DMS79 treated with DMSO at 0.1 percent for 48 hours (cell line): Measurements from ENCODE around the gene RAB15.

Experiments
- DNase-seq: peaks from one replicate; lab custom pipeline; 2025; lab: John Stamatoyannopoulos, UW

RAB15 gene

DNA sequence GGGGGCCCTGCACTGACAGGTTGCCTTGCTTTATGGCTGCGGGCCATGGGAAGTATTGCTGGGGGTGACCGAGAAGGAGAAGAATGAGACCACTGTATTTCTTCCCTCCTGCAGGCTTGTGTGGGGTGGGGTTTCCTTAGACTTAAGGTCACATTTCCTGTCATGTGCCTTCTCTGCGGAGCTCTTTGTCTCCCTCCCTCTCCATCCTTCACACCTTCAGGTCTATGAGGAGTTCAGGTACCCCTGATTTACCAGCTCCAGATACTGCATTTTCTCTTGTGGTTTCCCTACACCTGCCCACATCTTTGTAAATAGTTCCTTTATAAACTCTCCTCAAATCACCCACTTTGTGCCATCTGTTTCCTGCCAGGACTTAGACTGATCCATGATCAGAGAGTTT, 18.2 kb upstream of the RAB15 start:
- DNase-seq: no peak

DNA sequence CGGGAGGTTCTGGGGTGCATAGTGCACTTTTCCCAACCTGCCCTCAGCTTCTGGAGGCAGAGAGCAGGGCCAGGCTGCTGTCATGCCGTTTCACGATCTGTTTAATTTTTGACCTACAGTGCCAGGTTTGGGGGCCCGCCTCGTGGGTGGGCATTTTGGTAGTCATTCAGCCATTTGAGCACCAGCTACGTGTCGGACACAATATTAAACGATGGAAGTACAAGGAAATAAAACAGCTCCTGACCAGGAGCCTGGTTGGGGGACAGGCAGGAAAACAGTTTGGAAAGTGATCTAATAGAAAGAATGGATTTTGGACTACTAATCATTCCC, 15.3 kb upstream of the RAB15 start:
- peak; percentile 78 for DNase-seq

GRCh38 chr14:64986648-64987437, 14.7 kb upstream of the RAB15 start, which contains the start of gene FNTB:
TSS of gene FNTB (plus strand) at chr14:64986895. CDS start at chr14:64986954, 59 bp downstream.
- DNase-seq: peak; percentile 100

DNA sequence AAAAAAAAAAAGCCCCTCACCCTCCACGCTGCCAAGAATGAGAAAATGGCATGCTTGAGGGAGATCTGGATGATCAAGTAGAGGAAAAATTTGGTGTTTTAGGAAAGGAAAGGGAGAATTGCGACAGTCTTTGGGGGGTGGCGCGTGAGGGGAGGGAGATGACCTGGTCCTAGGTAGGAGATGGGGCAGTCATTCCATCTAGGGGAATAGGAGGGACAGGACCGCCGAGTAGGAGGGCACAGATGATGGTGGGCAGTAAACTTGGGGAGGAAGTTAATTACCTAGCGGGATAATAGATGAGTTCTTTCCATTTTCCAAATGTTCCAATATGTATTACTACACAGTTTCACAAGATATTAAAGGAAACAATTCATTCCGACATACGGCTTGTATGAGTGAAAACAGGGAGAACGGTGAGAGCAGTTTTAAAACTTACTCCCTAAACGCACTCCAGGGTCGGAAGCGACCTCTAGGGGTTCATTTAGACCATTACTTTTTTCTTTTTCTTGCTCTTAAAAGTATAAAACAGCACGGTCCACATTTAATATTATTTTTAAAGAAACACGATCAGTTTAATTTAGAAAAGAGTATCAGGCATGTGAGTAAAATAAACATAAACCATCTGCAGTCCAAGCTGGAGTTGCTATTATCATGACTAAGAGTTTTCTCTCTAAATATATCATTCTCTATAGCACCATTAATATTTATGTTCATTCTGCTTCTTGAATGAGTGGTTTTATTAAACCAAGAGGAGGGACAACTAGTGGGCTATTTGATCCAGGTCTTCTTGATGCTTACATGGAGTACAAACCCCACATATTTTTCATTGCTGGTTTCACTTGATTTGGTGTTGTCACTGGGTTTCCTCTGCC, 11.5 kb upstream of the RAB15 start:
- DNase-seq: peak; percentile 76

DNA sequence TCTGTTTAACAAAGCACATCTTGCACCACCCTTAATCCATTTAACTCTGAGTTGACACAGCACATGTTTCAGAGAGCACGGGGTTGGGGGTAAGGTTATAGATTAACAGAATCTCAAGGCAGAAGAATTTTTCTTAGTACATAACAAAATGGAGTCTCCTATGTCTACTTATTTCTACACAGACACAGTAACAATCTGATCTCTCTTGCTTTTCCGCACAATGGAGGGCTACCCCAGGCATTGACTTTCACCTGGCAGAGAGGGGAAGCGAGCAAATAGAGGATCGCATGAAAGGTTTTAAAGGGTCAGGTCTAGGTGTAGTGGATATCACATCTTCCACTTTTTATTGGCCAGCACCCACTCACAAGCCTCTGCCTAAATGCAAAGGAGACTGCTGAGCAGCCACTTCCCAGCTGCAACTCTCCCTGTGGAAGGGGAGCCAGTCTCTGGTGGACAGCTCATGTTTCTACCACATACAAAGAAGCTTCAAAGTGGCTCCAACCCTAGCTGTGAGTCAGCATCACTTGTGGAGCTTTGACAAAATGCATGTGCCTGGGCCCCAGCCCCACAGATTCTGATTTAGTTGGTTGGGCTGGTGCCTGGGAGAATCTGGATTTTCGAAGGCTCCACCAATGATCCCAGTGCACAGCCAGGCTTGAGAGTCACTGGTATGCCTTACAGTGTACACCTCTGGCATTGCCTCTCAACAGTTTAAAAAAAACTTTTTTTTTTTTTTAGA, 7.4 kb upstream of the RAB15 start:
- peak; percentile 64 for DNase-seq

DNA sequence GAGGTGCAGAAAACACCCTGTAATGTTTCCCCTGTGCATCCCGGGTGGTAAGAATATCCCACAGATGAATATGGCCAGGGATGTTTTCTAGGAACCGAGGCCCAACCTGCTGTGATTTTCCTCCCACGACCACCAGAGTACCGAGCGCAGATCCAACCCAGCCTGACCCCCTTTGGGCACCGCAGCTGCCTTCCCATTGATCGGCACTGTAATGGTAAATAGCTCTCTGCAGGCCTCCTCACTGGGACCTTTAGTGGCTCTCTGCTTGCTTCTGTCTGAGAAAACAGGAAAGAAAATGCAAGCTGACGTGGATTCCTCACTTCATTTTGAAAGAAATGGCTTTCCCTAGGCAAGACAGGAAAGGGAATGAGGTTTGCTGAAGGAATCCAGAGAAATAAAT, 2.4 kb upstream of the RAB15 start:
- DNase-seq: no peak

DNA sequence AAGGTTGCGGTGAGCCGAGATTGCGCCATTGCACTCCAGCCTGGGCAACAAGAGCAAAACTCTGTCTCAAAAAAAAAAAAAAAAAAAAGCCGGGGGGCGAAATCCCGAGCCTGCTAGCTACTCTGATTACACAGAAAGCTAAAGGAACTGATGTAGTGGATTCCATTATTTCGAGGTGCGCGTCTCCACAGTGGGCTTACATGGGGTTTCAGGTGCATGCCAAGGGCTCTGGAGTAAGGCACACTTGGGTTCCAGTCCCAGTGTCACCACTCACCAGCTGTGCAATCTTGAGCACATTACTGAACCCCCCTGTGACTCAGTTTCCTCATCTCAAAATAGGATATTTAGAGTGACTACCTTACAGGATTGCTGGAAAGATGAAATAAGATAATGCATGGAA, 1.7 kb upstream of the RAB15 start:
- DNase-seq: no peak

- no peak for DNase-seq
Measured at GRCh38 chr14:64973026-64973442, 898 bp upstream of the RAB15 start.

GRCh38 chr14:64971491-64971942, 619 bp downstream of the RAB15 start:
- DNase-seq: no peak

DNA sequence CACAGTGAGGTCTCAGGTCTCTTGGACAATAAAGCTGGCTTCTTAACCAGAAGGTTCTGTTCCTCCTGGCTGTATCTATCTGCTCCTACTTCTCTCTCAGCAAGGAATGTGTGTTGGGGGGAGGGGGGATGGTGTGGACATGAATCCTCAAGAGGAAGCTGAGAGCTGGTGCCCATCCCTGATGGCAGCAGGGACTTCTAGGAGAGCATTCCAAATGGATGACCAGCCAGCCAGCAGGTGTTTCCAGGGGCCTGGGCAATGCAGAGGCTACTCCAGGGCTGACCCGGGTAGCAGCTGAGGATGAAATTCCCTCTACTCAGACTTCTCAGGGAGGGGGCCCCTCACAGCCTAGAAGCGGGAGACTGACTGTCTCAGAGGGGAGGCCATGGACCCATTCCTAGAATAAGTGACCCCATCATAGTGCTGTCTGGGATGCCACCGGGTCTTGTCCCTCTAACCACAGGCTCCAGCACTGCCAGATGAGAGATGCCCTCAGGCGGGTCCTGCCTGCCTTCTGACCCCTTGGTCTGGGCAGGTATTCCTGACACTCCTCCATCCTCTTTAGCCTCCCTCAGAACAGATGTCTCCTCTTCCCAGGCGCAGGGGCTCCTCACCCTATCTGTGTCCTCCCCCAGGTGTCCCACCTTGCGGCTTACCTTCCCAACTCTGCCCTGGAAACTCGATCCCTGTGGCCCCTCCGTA, 1.2 kb downstream of the RAB15 start:
- peak; percentile 42 for DNase-seq

DNA sequence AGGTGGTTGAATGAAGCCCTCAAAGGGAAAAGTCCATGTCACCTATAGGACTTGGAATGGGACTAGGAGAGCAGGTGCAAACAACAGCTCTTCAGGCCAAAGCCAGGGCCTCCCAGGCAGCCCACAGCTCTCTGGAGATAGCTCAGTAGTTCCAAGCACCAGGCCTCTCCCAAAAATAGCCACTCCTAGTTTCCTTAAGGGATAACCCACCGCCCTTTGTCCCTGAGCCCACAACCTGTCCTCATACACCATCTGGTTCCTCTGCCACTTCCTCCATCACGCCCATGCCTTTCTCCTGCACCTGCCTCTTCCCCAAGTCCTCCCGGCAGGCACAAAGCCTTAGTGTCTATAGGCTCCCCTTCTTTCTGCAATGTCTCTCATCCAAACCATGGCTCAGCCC, 2.1 kb downstream of the RAB15 start:
- DNase-seq: no peak

DNA sequence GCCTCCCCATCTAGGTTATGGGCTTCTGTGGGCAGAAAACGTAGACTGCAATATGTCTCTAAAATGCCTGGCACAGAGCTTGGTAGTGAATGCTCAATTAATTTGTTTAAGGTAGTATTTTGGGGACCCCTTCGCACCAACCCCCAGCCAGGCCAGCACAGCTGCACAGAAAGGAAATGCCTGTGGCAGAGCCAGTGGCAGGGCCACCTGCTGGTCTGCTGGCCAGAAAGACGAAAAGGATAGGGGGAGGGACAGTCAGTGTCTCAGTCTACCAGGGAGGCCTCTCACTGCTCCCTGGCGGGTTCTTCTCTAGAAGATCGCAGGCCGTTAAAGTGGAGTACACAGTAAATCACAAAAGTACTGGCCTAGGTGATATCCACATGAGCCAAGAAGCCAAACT, 3.5 kb downstream of the RAB15 start:
- DNase-seq: no peak

GRCh38 chr14:64968167-64968566, 4.0 kb downstream of the RAB15 start:
- no peak for DNase-seq

DNA sequence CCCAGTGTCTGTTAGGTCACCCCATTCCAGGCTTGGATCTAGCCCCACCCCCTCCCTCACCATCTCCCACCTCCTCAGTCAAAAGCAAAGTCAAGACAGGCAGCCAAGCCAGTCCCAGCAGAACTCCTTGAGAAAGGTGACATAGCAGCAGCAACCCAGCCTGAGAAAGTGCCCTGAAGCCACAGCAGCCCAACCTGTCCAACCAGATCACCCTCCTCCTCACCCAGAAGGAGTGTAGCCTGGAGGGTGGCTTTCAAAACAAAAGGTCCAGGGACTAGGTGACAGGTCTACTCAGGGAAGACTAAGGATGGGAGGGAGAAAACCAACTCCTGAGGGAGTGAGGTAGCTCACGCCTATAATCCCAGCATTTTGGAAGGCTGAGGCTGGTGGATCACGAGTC, 5.2 kb downstream of the RAB15 start:
- no peak for DNase-seq

- no peak for DNase-seq
Measured at GRCh38 chr14:64965356-64966000, 6.7 kb downstream of the RAB15 start.

- DNase-seq: no peak
Measured at GRCh38 chr14:64963611-64964010, 8.5 kb downstream of the RAB15 start.

- DNase-seq: peak; percentile 96
Measured at GRCh38 chr14:64960762-64961276, 11.3 kb downstream of the RAB15 start.

DNA sequence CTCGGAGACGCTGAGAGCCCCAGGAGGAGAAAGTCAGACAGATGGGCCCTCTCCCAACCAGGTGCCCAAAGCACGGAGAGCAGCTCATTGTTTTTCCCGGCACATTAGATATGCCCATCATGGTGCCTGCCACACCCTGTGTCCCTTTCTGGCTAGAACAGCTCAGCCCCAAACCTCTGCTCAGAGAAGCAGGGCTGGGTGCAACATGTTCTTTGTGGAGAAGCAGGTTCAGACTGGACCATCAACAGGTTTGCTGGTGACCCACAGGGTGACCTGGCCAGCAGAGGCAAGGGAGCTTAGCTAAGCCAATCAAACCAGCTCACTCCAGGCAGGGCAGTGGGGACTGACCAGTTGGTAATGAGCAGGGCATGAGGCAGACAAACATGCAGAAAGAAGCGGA, 13.4 kb downstream of the RAB15 start:
- no peak for DNase-seq

- no peak for DNase-seq
Measured at GRCh38 chr14:64958201-64958600, 13.9 kb downstream of the RAB15 start.

GRCh38 chr14:64956697-64957406, 15.3 kb downstream of the RAB15 start:
- no peak for DNase-seq
